Measurements from ENCODE around the gene CEP72.

The CEP72 gene

GRCh38 chr5:665541-665955, 53.4 kb downstream of the CEP72 start:
- no peaks in the 10 kb centered on the region for H3K4me1 ChIP-seq (ENCODE audit: low read depth, poor library complexity, severe bottlenecking)
- H2AFZ ChIP-seq (ENCODE audit: low read depth), result no peak overlapping the region
- no peaks in the 10 kb centered on the region for H3K27me3 ChIP-seq (ENCODE audit: insufficient read depth, low read depth)
- no peaks in the 10 kb centered on the region for H3K36me3 ChIP-seq (ENCODE audit: insufficient read depth)
- H3K9ac ChIP-seq, result no peak overlapping the region
- no peak for TF ChIP-seq CTCF (conservative IDR thresholded peaks at IDR 0.05; ENCODE audit: low read depth, low read length)
- H3K27ac ChIP-seq, result no peak overlapping the region
- no peak overlapping the region for H3K4me3 ChIP-seq (IDR thresholded peaks at IDR 0.05; ENCODE audit: insufficient read depth, low read depth, low read length)
- H3K4me2 ChIP-seq, result no peak overlapping the region
- no peaks in the 10 kb centered on the region for H4K20me1 ChIP-seq (ENCODE audit: insufficient read depth)
- no peaks in the 10 kb centered on the region for H3K79me2 ChIP-seq (ENCODE audit: insufficient read depth, low read depth)

- H3K4me2 ChIP-seq, result no peak overlapping the region
- no peak overlapping the region for H3K4me3 ChIP-seq (IDR thresholded peaks at IDR 0.05; ENCODE audit: insufficient read depth, low read depth, low read length)
- no peaks in the 10 kb centered on the region for H3K79me2 ChIP-seq (ENCODE audit: insufficient read depth, low read depth)
- TF ChIP-seq CTCF (conservative IDR thresholded peaks at IDR 0.05; ENCODE audit: low read depth, low read length), result no peak
- no peaks in the 10 kb centered on the region for H3K27me3 ChIP-seq (ENCODE audit: insufficient read depth, low read depth)
- H2AFZ ChIP-seq (ENCODE audit: low read depth), result no peak overlapping the region
- no peaks in the 10 kb centered on the region for H3K36me3 ChIP-seq (ENCODE audit: insufficient read depth)
- H3K9ac ChIP-seq, result no peak overlapping the region
- no peak overlapping the region for H3K27ac ChIP-seq
- no peaks in the 10 kb centered on the region for H3K4me1 ChIP-seq (ENCODE audit: low read depth, poor library complexity, severe bottlenecking)
- H4K20me1 ChIP-seq (ENCODE audit: insufficient read depth), result no peaks in the 10 kb centered on the region
Observed at GRCh38 chr5:665956-666711, 54.0 kb downstream of the CEP72 start.

- no peak for TF ChIP-seq CTCF (conservative IDR thresholded peaks at IDR 0.05; ENCODE audit: low read depth, low read length)
- Histone ChIP-seq H3K27ac (no peak overlapping the region), H3K36me3 (ENCODE audit: insufficient read depth) (no peaks in the 10 kb centered on the region), H3K4me2 (no peak overlapping the region), H3K79me2 (ENCODE audit: insufficient read depth, low read depth) (no peaks in the 10 kb centered on the region), H3K9ac (no peak overlapping the region), H3K4me1 (ENCODE audit: low read depth, poor library complexity, severe bottlenecking) (peaks cover 4% of the 10 kb centered on the region), H3K27me3 (ENCODE audit: insufficient read depth, low read depth) (no peaks in the 10 kb centered on the region), H4K20me1 (ENCODE audit: insufficient read depth) (no peaks in the 10 kb centered on the region), H2AFZ (ENCODE audit: low read depth) (no peak overlapping the region), H3K4me3 (IDR thresholded peaks at IDR 0.05; ENCODE audit: insufficient read depth, low read depth, low read length) (no peak overlapping the region)
Observed at GRCh38 chr5:666816-667498, 54.8 kb downstream of the CEP72 start.

DNA sequence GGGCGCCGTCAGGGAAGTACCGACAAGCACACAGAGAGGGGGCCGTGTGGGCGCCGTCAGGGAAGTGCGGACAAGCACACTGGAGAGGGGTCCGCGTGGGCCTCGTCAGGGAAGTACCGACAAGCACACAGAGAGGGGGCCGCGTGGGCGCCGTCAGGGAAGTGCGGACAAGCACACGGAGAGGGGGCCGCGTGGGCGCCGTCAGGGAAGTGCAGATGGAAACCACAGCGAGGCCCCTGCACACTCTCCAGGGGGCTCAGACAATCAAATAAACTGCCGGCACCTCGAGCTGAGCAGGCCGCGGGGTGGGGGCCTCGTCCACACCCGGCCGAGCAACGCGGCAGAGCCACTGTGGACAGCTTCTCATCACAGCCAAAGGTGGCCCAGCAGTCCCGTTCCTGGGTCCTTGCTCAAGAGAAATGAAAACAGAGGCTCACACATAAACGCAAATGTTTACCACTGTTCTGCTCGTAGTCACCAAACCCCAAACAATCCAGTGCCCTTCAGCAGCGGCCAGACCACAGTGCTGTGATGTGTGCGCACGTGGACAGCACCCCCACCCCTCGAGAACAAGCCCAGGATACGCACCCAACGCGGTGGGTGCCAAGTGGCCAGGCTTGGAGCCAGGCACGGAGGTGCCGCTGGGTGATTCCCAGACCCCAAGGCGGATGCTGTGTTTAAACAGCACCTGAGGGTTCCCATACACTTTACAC, 56.3 kb downstream of the CEP72 start:
- Histone ChIP-seq H3K4me3 (IDR thresholded peaks at IDR 0.05; ENCODE audit: insufficient read depth, low read depth, low read length) (no peak overlapping the region), H3K4me2 (no peak overlapping the region), H3K36me3 (ENCODE audit: insufficient read depth) (no peaks in the 10 kb centered on the region), H3K4me1 (ENCODE audit: low read depth, poor library complexity, severe bottlenecking) (peaks cover 18% of the 10 kb centered on the region), H3K79me2 (ENCODE audit: insufficient read depth, low read depth) (no peaks in the 10 kb centered on the region), H3K9ac (no peak overlapping the region), H3K27me3 (ENCODE audit: insufficient read depth, low read depth) (no peaks in the 10 kb centered on the region), H4K20me1 (ENCODE audit: insufficient read depth) (no peaks in the 10 kb centered on the region), H2AFZ (ENCODE audit: low read depth) (no peak overlapping the region), H3K27ac (no peak overlapping the region)
- TF ChIP-seq CTCF (conservative IDR thresholded peaks at IDR 0.05; ENCODE audit: low read depth, low read length), result no peak

All from KMS-11 (cell line).